ENCODE measurements around the gene ATAD3B. TPM values are rescaled to one million over a fixed set of nuclear protein-coding genes. Genes with fewer than 3 reads are reported as not detected.

Gene ATAD3B
- total and polyA plus RNA-seq, 2 donors (not counting 3 experiments of a cell fraction or from before 2014, with no cell fraction given), result 20.5 to 48.2 TPM

GRCh38 chr1:1529936-1530335 is 58.4 kb downstream of the ATAD3B start:
- H3K4me2 ChIP-seq (ENCODE audit: insufficient read depth, low read length), result no peak overlapping the region
- H3K4me1 ChIP-seq (ENCODE audit: control insufficient read depth, extremely low read depth, insufficient read depth, low read length), result no peaks in the 10 kb centered on the region
- CTCF ChIA-PET, result interaction anchor here (0.7 kb wide), 1 partner anchor 19 kb away, joined by 4 read pairs; no protein-coding TSS in a partner anchor
- intact Hi-C loops (cut with micrococcal nuclease), result no loop called here
- dilution Hi-C loops (cut with MboI; ENCODE audit: extremely low pct_ligation_motif_present, low sequenced_read_pairs), result no loop called here
- H3K36me3 ChIP-seq (ENCODE audit: control insufficient read depth in 2 of 2, extremely low read depth in 1 of 2, insufficient read depth in 2 of 2, low read length in 2 of 2), result peaks cover 7 to 19% of the 10 kb centered on the region in 2 experiments
- FAIRE-seq (no peak), DNase-seq (ENCODE audit: low read depth, low spot score) (no peak)
- no peaks in the 10 kb centered on the region for H3K27me3 ChIP-seq (ENCODE audit: control insufficient read depth in 2 of 2, insufficient read depth in 2 of 2, low read length in 2 of 2)
- no peaks in the 10 kb centered on the region for H3K9me3 ChIP-seq (replicated peaks; ENCODE audit: control insufficient read depth, insufficient read depth, low read length)
- no peak overlapping the region for H2AFZ ChIP-seq (ENCODE audit: low read depth, low read length)
- POLR2A ChIA-PET, result interaction anchor here (0.7 kb wide), 1 partner anchor 47 kb away, joined by 6 read pairs; no protein-coding TSS in a partner anchor
- no TSS peak for BruUV-seq (replicated peaks)
- no peak for TF ChIP-seq EZH2 (IDR thresholded peaks at IDR 0.05; ENCODE audit: borderline replicate concordance, low read depth, low read length, severe bottlenecking)
- no peak for TF ChIP-seq POLR2A (IDR thresholded peaks at IDR 0.05; ENCODE audit: low read depth, low read length)
- TF ChIP-seq, protein P1, sequence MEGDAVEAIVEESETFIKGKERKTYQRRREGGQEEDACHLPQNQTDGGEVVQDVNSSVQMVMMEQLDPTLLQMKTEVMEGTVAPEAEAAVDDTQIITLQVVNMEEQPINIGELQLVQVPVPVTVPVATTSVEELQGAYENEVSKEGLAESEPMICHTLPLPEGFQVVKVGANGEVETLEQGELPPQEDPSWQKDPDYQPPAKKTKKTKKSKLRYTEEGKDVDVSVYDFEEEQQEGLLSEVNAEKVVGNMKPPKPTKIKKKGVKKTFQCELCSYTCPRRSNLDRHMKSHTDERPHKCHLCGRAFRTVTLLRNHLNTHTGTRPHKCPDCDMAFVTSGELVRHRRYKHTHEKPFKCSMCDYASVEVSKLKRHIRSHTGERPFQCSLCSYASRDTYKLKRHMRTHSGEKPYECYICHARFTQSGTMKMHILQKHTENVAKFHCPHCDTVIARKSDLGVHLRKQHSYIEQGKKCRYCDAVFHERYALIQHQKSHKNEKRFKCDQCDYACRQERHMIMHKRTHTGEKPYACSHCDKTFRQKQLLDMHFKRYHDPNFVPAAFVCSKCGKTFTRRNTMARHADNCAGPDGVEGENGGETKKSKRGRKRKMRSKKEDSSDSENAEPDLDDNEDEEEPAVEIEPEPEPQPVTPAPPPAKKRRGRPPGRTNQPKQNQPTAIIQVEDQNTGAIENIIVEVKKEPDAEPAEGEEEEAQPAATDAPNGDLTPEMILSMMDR (IDR thresholded peaks at IDR 0.05; ENCODE audit: extremely low read depth in 1 of 2, insufficient read depth in 1 of 2, low read depth in 1 of 2, low read length in 2 of 2), result no peak
- no peak for TF ChIP-seq FOS (IDR thresholded peaks at IDR 0.05; ENCODE audit: borderline replicate concordance, insufficient read depth, low read length)
- TF ChIP-seq, protein P2, sequence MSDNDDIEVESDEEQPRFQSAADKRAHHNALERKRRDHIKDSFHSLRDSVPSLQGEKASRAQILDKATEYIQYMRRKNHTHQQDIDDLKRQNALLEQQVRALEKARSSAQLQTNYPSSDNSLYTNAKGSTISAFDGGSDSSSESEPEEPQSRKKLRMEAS (IDR thresholded peaks at IDR 0.05; ENCODE audit: insufficient read depth, insufficient read length), result no peak
- no peak for TF ChIP-seq MYC (IDR thresholded peaks at IDR 0.05; ENCODE audit: low read depth, low read length)
- TF ChIP-seq JUN (IDR thresholded peaks at IDR 0.05; ENCODE audit: borderline replicate concordance, insufficient read depth, insufficient read length, low read depth), result no peak
- no peak for TF ChIP-seq GATA2 (IDR thresholded peaks at IDR 0.05; ENCODE audit: insufficient read depth, insufficient read length, low read depth, low read length)
- TF ChIP-seq POLR2AphosphoS5 (IDR thresholded peaks at IDR 0.05; ENCODE audit: insufficient read depth, low read depth, low read length), result no peak
- no peak overlapping the region for H3K4me3 ChIP-seq (replicated peaks in 1 of 3; ENCODE audit: insufficient read depth in 1 of 3, low read depth in 1 of 3, low read length in 3 of 3)
- no peaks in the 10 kb centered on the region for H4K20me1 ChIP-seq (replicated peaks; ENCODE audit: control insufficient read depth, extremely low read depth, insufficient read depth, low read length)
- H3K27ac ChIP-seq (ENCODE audit: insufficient read depth, low read depth, low read length), result no peak overlapping the region
- no peak overlapping the region for H3K9ac ChIP-seq (replicated peaks; ENCODE audit: extremely low read depth, insufficient read depth, low read length)
- no peaks in the 10 kb centered on the region for H3K9me1 ChIP-seq (replicated peaks; ENCODE audit: control insufficient read depth, extremely low read depth, insufficient read depth, low read length)
- no peaks in the 10 kb centered on the region for H3K79me2 ChIP-seq (ENCODE audit: control insufficient read depth, insufficient read depth, low read length)
